Hepatocyte (in vitro differentiated cells): ENCODE measurements around the gene LRRC52. TPM values are rescaled to one million over a fixed set of nuclear protein-coding genes. Genes with fewer than 3 reads are reported as not detected.

Source experiments
- DNase-seq: peaks from one replicate; pipeline ENCODE4 v3.0.0-alpha.2; 2016; ENCODE audit warnings: low spot score
- H2AFZ ChIP-seq: fragments of 200-600 bp; sonication (generic); 2 replicates; pipeline ENCODE4 v1.6.0; 2016; ENCODE audit warnings: antibody characterized with exemption, mild to moderate bottlenecking
- H3K27ac ChIP-seq: fragments of 200-600 bp; sonication (generic); 2 replicates; pipeline ENCODE4 v1.5.1; 2016; ENCODE audit warnings: mild to moderate bottlenecking
- H3K27me3 ChIP-seq: fragments of 200-600 bp; sonication (generic); 2 replicates; pipeline ENCODE4 v1.6.1; 2016
- H3K36me3 ChIP-seq: fragments of 200-600 bp; sonication (generic); replicated peaks from 2 replicates; pipeline ENCODE4 v1.5.1; 2016; ENCODE audit warnings: low read depth; ENCODE audit not compliant: insufficient read depth
- H3K4me1 ChIP-seq: fragments of 200-600 bp; sonication (generic); 2 replicates; pipeline ENCODE4 v1.5.1; 2016; ENCODE audit warnings: mild to moderate bottlenecking, moderate library complexity; ENCODE audit not compliant: insufficient read depth
- H3K4me2 ChIP-seq: fragments of 200-600 bp; sonication (generic); 2 replicates; pipeline ENCODE4 v1.6.0; 2016
- H3K4me3 ChIP-seq: fragments of 200-600 bp; sonication (generic); 2 replicates; pipeline ENCODE4 v1.5.1; 2016; ENCODE audit warnings: mild to moderate bottlenecking
- H3K79me2 ChIP-seq: fragments of 200-600 bp; sonication (generic); 2 replicates; pipeline ENCODE4 v1.6.0; 2017; ENCODE audit warnings: mild to moderate bottlenecking
- H3K9me2 ChIP-seq: fragments of 200-600 bp; sonication (generic); replicated peaks from 2 replicates; pipeline ENCODE4 v1.6.0; 2017; ENCODE audit warnings: mild to moderate bottlenecking; ENCODE audit not compliant: insufficient read depth
- H3K9me3 ChIP-seq: fragments of 200-600 bp; sonication (generic); 2 replicates; pipeline ENCODE4 v1.5.1; 2016; ENCODE audit warnings: low read depth, mild to moderate bottlenecking
- H4K20me1 ChIP-seq: fragments of 200-600 bp; sonication (generic); 2 replicates; pipeline ENCODE4 v1.6.0; 2016; ENCODE audit warnings: mild to moderate bottlenecking; ENCODE audit not compliant: insufficient read depth, poor library complexity, severe bottlenecking
- CTCF ChIP-seq: fragments of 200-600 bp; sonication (generic); IDR thresholded peaks from 2 replicates; pipeline ENCODE4 v1.5.1; 2016; ENCODE audit warnings: antibody characterized with exemption, mild to moderate bottlenecking; ENCODE audit not compliant: poor library complexity
- EZH2 ChIP-seq: fragments of 200-600 bp; sonication (generic); IDR thresholded peaks from 2 replicates; pipeline ENCODE4 v1.6.1; 2016; ENCODE audit warnings: antibody characterized with exemption, mild to moderate bottlenecking, borderline replicate concordance
- EZH2phosphoT487 ChIP-seq: fragments of 200-600 bp; sonication (generic); IDR thresholded peaks from one replicate; pipeline ENCODE4 v1.6.1; 2018; ENCODE audit warnings: antibody characterized with exemption, mild to moderate bottlenecking, low read depth, moderate library complexity; ENCODE audit not compliant: unreplicated experiment, severe bottlenecking
- WGBS: methylation state at CpG from one replicate; pipeline ENCODE4 v1.1.6; 2016; ENCODE audit warnings: low lambda C conversion rate; ENCODE audit errors: missing lambda C conversion rate; 5-methylcytosine and 5-hydroxymethylcytosine counted together
- polyA plus RNA-seq: library from polyadenylated mRNA; unstranded; fragments of >200 nt; fragmentation: Nextera tagmentation; extraction: Ambion mirVana; gene quantifications from 2 replicates; pipeline ENCODE4 v1.2.1, GENCODE V29; 2016
- total RNA-seq: library from RNA; depleted of rRNA; stranded (reverse); fragments of >200 nt; gene quantifications from 2 replicates; pipeline ENCODE4 v1.2.3, GENCODE V29; 2014

LRRC52 gene
- total and polyA plus RNA-seq, 2 experiments from 2014 or later, result not detected

GRCh38 chr1:165542015-165542631 is 1.7 kb upstream of the LRRC52 start:
- Histone ChIP-seq H3K4me3 (no peak overlapping the region), H3K9me3 (no peaks in the 10 kb centered on the region), H3K9me2 (no peaks in the 10 kb centered on the region), H3K79me2 (no peaks in the 10 kb centered on the region), H3K4me1 (peaks cover 4% of the 10 kb centered on the region), H3K27me3 (no peaks in the 10 kb centered on the region), H3K4me2 (no peak overlapping the region), H4K20me1 (no peaks in the 10 kb centered on the region), H3K36me3 (no peaks in the 10 kb centered on the region), H3K27ac (no peak overlapping the region), H2AFZ (no peak overlapping the region)
- 74% methylated on average over 6 of the region's 6 CpGs for WGBS
- no peak for TF ChIP-seq EZH2phosphoT487
- TF ChIP-seq EZH2, result no peak
- TF ChIP-seq CTCF, result no peak
- peak; percentile 6 for DNase-seq

GRCh38 chr1:165542647-165543046 is 1.2 kb upstream of the LRRC52 start:
- no peaks in the 10 kb centered on the region for H3K36me3 ChIP-seq
- H3K4me2 ChIP-seq, result no peak overlapping the region
- no peak overlapping the region for H3K27ac ChIP-seq
- no peaks in the 10 kb centered on the region for H3K27me3 ChIP-seq
- no peak for DNase-seq
- H3K9me3 ChIP-seq, result no peaks in the 10 kb centered on the region
- WGBS, result 45% methylated on average over 1 of the region's 1 CpG
- peaks cover 4% of the 10 kb centered on the region for H3K4me1 ChIP-seq
- H4K20me1 ChIP-seq, result no peaks in the 10 kb centered on the region
- no peaks in the 10 kb centered on the region for H3K9me2 ChIP-seq
- no peak overlapping the region for H2AFZ ChIP-seq
- no peaks in the 10 kb centered on the region for H3K79me2 ChIP-seq
- TF ChIP-seq CTCF, result no peak
- no peak for TF ChIP-seq EZH2
- no peak for TF ChIP-seq EZH2phosphoT487
- no peak overlapping the region for H3K4me3 ChIP-seq

GRCh38 chr1:165544996-165545395 is 1.2 kb downstream of the LRRC52 start:
- Histone ChIP-seq H3K36me3 (no peaks in the 10 kb centered on the region), H3K27ac (no peak overlapping the region)
- no peak for TF ChIP-seq EZH2phosphoT487

GRCh38 chr1:165545974-165546373 is 2.2 kb downstream of the LRRC52 start:
- H3K27me3 ChIP-seq, result peaks cover 4% of the 10 kb centered on the region
- 51% methylated on average over 2 of the region's 2 CpGs for whole genome bisulfite sequencing

More at GRCh38 chr1:165544996-165545395, 1.2 kb downstream of the LRRC52 start:
- Histone ChIP-seq H3K27me3 (peaks cover 4% of the 10 kb centered on the region), H3K79me2 (no peaks in the 10 kb centered on the region), H3K9me2 (no peaks in the 10 kb centered on the region), H4K20me1 (no peaks in the 10 kb centered on the region), H3K4me2 (no peak overlapping the region), H3K4me3 (no peak overlapping the region), H3K4me1 (peaks cover 4% of the 10 kb centered on the region), H2AFZ (no peak overlapping the region), H3K9me3 (no peaks in the 10 kb centered on the region)
- DNase-seq, result no peak

More at GRCh38 chr1:165545974-165546373, 2.2 kb downstream of the LRRC52 start:
- Histone ChIP-seq H3K4me2 (no peak overlapping the region), H2AFZ (no peak overlapping the region), H3K9me3 (no peaks in the 10 kb centered on the region), H3K27ac (no peak overlapping the region), H3K9me2 (no peaks in the 10 kb centered on the region), H3K4me3 (no peak overlapping the region), H4K20me1 (no peaks in the 10 kb centered on the region), H3K36me3 (no peaks in the 10 kb centered on the region), H3K4me1 (peaks cover 4% of the 10 kb centered on the region), H3K79me2 (no peaks in the 10 kb centered on the region)
- DNase-seq, result no peak
- TF ChIP-seq CTCF (no peak), EZH2phosphoT487 (no peak), EZH2 (no peak)
